Measurements from ENCODE around the gene SAPCD1.
"Not testable (repeated sequence)": the region's sequence is repeated elsewhere in the genome, so short reads cannot be mapped to it uniquely, and the experiment has no call there.

The SAPCD1 gene

DNA sequence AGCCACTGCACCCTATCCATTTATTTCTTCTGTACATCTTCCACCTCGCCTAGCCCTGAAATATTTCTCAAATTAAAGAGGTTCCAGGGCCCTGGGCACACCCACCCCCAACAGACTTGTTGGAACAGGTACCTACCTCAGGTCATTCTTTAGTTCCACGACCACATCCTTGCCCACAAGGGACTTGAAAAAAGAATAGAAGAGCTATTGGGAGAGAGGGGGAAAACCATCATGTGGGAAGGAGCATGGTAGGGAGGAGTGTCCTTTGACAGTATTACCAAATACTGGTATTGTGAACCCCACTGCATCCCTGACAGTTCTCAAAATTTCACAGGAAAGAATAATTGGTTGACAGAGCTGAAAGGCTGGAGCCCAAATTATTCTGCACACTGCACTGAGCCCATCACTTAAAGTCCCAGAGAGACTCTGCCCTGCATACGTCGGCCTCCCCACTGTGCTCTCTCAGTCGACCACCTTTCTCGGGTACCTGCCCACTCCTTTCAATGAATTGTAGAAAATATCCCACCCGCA is 43.5 kb downstream of the SAPCD1 start:
- peak in 1 of 5 experiments; percentile 24 for DNase-seq

DNA sequence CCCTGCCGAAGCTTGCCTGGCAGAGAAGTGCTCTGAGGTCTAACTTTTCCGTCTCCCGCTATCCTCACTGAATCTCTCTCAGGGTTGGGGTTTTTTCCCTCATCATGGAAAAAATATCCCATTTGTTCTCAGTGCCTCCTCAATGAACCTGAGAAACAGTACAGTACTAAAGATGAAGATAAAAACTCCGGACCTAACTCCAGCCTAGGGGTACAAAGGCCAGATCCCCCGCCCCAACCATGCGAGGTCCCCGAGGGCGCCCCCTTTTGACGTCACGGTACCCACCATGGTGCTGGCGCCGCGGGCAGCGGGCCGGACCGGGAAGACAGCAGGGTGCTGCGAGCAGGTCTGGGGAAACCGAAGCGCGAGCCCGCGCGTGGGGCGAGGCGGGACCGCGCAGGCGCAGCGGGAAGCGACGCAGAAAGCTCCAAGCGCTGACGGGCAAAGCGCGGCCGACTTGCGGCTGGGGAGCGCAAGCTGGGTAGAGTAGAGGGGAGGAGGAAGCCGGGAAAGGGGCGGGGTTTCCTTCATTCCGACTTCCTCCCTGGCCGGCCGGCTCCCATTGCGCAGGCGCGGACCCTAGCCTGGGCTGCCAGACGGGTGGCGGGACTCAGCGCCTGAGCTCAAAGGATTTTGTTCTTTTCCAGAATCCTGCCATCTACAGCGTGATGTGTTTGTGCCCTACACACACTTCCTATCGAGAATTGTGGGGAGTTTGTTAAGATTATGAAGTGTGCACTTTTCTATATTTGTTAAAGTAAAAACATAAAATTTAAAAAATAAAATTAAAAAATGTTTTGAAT is 44.2 kb downstream of the SAPCD1 start, which contains the start of gene LSM2:
LSM2 (minus strand) TSS at position 497 of the 803 bp plus-strand sequence; CDS start at position 288, 209 bp downstream.
- DNase-seq, result peak; percentile 91 to 97 (median 97)

DNA sequence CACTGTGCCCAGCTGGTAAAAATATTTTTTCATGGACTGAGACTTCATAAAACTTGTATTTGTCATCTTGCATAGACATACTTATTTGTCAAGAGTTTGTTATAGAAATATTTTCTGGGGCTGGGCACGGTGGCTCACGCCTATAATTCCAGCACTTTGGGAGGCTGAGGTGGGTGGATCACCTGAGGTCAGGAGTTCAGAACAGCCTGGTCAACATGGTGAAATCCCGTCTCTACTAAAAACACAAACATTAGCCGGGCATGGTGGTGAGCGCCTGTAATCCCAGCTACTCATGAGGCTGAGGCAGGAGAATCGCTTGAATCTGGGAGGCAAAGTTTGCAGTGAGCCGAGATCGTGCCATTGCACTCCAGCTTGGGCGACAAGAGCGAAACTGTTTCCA is 46.1 kb downstream of the SAPCD1 start:
- DNase-seq, result not testable (repeated sequence)

DNA sequence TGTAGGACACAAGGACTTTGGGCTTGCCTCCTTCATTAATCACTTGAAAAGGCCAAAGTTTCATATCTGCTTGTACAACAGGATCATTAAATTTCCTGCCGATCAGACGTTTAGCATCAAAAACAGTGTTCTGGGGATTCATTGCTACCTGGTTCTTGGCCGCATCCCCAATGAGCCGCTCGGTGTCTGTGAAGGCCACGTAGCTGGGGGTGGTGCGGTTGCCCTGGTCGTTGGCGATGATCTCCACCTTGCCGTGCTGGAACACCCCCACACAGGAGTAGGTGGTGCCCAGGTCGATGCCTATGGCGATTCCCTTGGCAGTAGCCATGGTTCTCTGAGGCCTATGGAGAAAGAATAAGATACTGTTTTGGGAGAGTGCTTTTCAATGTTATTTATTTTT is 49.2 kb downstream of the SAPCD1 start:
- DNase-seq, result no peak

DNA sequence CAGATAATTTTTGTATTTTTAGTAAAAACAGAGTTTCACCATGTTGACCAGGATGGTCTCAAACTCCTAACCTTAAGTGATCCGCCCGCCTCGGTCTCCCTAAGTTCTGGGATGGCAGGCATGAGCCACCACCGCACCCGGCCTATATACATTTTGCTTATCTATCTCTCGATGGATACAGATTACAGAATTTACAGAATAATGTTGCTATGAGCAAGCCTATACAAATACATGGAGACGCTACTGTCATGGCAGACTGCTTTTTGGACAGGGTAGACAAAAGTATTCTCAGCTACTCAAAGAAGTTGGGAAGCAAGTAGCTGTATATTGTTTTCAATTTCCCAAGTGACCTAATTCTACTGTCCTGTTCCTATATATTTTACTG is 51.0 kb downstream of the SAPCD1 start:
- no peak for DNase-seq

Measured in T-helper 2 cell (primary cell).